Stimulated activated CD4-positive, alpha-beta T cell treated with anti-CD3 and anti-CD28 coated beads, Interleukin-1b, Interleukin-23, amount 100 ng/mL, for 1 hour (primary cell): ENCODE measurements around the gene TPM2.

Experiments
- DNase-seq, 2 donors: peaks; one replicate each; pipeline ENCODE4 v3.0.0-alpha.2; 2020; ENCODE audit warnings: low read depth in 2 of 2

The TPM2 gene

GRCh38 chr9:35696520-35697215 is 6.9 kb upstream of the TPM2 start:
- DNase-seq = peak; percentile 9 to 37

- no peak for DNase-seq
These were observed 6.2 kb upstream of the TPM2 start for GRCh38 chr9:35695943-35696401.

GRCh38 chr9:35691757-35692301 is 2.1 kb upstream of the TPM2 start:
- DNase-seq = no peak

GRCh38 chr9:35691334-35691650 is 1.6 kb upstream of the TPM2 start:
- no peak for DNase-seq

- no peak for DNase-seq
These were observed 1.0 kb upstream of the TPM2 start for GRCh38 chr9:35690614-35691333.

- DNase-seq = no peak
These were observed 529 bp upstream of the TPM2 start for GRCh38 chr9:35690294-35690613.

- DNase-seq = no peak
These were observed 875 bp downstream of the TPM2 start for GRCh38 chr9:35688558-35689541.

- no peak for DNase-seq
These were observed 1.7 kb downstream of the TPM2 start for GRCh38 chr9:35687972-35688557.

- no peak for DNase-seq
These were observed 2.4 kb downstream of the TPM2 start for GRCh38 chr9:35687306-35687705.

- DNase-seq = no peak
These were observed 3.2 kb downstream of the TPM2 start for GRCh38 chr9:35686222-35687203.

GRCh38 chr9:35685506-35685905 is 4.2 kb downstream of the TPM2 start:
- DNase-seq = no peak

- DNase-seq = no peak
These were observed 4.8 kb downstream of the TPM2 start for GRCh38 chr9:35684921-35685320.

- no peak for DNase-seq
These were observed 6.4 kb downstream of the TPM2 start for GRCh38 chr9:35683323-35683722.

GRCh38 chr9:35682520-35683315 is 7.0 kb downstream of the TPM2 start:
- no peak for DNase-seq

GRCh38 chr9:35682051-35682450 is 7.7 kb downstream of the TPM2 start:
- no peak for DNase-seq

- no peak for DNase-seq
These were observed 8.3 kb downstream of the TPM2 start for GRCh38 chr9:35681341-35682002.

GRCh38 chr9:35680331-35681105 is 9.2 kb downstream of the TPM2 start:
- no peak for DNase-seq

- no peak for DNase-seq
These were observed 9.9 kb downstream of the TPM2 start for GRCh38 chr9:35679766-35680330.
